GM12801 (cell line): ENCODE results near the gene STK35.

Source experiments
- CTCF ChIP-seq: IDR thresholded peaks from one replicate; pipeline ENCODE4 v1.5.1; 2011; ENCODE audit warnings: control low read depth; ENCODE audit not compliant: insufficient read length; ENCODE audit errors: extremely low read depth

Gene STK35

GRCh38 chr20:2137552-2138201 lies 36.0 kb downstream of the STK35 start:
- no peak for TF ChIP-seq CTCF

- TF ChIP-seq CTCF, result no peak
Observed at GRCh38 chr20:2138396-2138795, 36.8 kb downstream of the STK35 start.

- no peak for TF ChIP-seq CTCF
Observed at GRCh38 chr20:2139250-2139649, 37.6 kb downstream of the STK35 start.

GRCh38 chr20:2139736-2140135 lies 38.1 kb downstream of the STK35 start:
- TF ChIP-seq CTCF, result no peak

GRCh38 chr20:2140561-2140960 lies 38.9 kb downstream of the STK35 start:
- no peak for TF ChIP-seq CTCF

GRCh38 chr20:2141600-2142575 lies 40.3 kb downstream of the STK35 start:
- no peak for TF ChIP-seq CTCF

GRCh38 chr20:2142649-2143048 lies 41.0 kb downstream of the STK35 start:
- TF ChIP-seq CTCF, result no peak
